ENCODE results near the gene ATP13A4. TPM values are rescaled to one million over a fixed set of nuclear protein-coding genes. Genes with fewer than 3 reads are reported as not detected.

Gene ATP13A4
- total and polyA plus RNA-seq, 4 donors = 0.23 to 2.7 (median 0.50) TPM

DNA sequence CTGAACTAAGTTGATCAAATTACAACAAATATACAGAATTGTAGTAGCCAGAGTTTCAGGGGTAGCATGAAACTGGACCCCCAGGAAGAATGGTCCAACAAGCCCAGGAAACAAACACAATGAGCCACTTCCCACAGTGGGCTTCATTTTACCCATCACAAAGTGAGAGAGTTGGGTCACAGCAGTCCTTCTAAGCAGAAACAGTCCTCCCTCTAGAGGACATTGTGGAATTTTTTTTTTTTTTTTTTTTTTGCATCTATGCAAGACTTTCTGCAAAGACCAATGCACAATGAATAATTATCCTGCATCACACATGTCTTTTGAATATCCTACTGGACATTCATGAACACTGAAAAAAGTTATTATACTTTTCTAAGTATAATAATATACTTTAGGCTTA, 102.4 kb downstream of the ATP13A4 start:
- H3K4me3 ChIP-seq (ENCODE audit: low read depth in 1 of 3, low read length in 3 of 3) = no peak overlapping the region
- H3K4me1 ChIP-seq (ENCODE audit: control insufficient read depth in 4 of 4, insufficient read depth in 4 of 4, low read length in 3 of 4) = no peaks in the 10 kb centered on the region
- H3K36me3 ChIP-seq (ENCODE audit: control insufficient read depth in 4 of 4, insufficient read depth in 3 of 4, low read depth in 1 of 4, low read length in 3 of 4) = no peaks in the 10 kb centered on the region
- DNase-seq (ENCODE audit: low spot score) = no peak
- H3K27me3 ChIP-seq (ENCODE audit: control insufficient read depth in 4 of 4, insufficient read depth in 4 of 4, low read length in 3 of 4) = peaks cover 0 to 5% (median 0%) of the 10 kb centered on the region in 4 donors
- H3K9me3 ChIP-seq (ENCODE audit: control insufficient read depth in 4 of 4, low read length in 3 of 4) = no peaks in the 10 kb centered on the region
- H3K27ac ChIP-seq (ENCODE audit: low read depth in 1 of 2, low read length in 2 of 2) = no peak overlapping the region
- TF ChIP-seq JUND (IDR thresholded peaks at IDR 0.05) (no peak), NR2F2 (IDR thresholded peaks at IDR 0.05) (no peak), SP1 (IDR thresholded peaks at IDR 0.05) (no peak), YY1 (IDR thresholded peaks at IDR 0.05) (no peak), RXRA (IDR thresholded peaks at IDR 0.05) (no peak), HNF4A (conservative IDR thresholded peaks at IDR 0.05) (no peak), EGR1 (IDR thresholded peaks at IDR 0.05; ENCODE audit: low read depth in 2 of 2) (no peak), RAD21 (IDR thresholded peaks at IDR 0.05) (no peak), HNF4G (IDR thresholded peaks at IDR 0.05) (no peak), FOXA1 (IDR thresholded peaks at IDR 0.05) (no peak), GABPA (IDR thresholded peaks at IDR 0.05 in 1 of 2, conservative IDR thresholded peaks at IDR 0.05 in 1 of 2) (no peak), TAF1 (conservative IDR thresholded peaks at IDR 0.05) (no peak)
- TF ChIP-seq, protein P1, sequence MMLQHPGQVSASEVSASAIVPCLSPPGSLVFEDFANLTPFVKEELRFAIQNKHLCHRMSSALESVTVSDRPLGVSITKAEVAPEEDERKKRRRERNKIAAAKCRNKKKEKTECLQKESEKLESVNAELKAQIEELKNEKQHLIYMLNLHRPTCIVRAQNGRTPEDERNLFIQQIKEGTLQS (IDR thresholded peaks at IDR 0.05) = no peak
- TF ChIP-seq, protein P2, sequence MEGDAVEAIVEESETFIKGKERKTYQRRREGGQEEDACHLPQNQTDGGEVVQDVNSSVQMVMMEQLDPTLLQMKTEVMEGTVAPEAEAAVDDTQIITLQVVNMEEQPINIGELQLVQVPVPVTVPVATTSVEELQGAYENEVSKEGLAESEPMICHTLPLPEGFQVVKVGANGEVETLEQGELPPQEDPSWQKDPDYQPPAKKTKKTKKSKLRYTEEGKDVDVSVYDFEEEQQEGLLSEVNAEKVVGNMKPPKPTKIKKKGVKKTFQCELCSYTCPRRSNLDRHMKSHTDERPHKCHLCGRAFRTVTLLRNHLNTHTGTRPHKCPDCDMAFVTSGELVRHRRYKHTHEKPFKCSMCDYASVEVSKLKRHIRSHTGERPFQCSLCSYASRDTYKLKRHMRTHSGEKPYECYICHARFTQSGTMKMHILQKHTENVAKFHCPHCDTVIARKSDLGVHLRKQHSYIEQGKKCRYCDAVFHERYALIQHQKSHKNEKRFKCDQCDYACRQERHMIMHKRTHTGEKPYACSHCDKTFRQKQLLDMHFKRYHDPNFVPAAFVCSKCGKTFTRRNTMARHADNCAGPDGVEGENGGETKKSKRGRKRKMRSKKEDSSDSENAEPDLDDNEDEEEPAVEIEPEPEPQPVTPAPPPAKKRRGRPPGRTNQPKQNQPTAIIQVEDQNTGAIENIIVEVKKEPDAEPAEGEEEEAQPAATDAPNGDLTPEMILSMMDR (IDR thresholded peaks at IDR 0.05; ENCODE audit: low read depth, low read length, missing input control) = no peak
- TF ChIP-seq, protein P3, sequence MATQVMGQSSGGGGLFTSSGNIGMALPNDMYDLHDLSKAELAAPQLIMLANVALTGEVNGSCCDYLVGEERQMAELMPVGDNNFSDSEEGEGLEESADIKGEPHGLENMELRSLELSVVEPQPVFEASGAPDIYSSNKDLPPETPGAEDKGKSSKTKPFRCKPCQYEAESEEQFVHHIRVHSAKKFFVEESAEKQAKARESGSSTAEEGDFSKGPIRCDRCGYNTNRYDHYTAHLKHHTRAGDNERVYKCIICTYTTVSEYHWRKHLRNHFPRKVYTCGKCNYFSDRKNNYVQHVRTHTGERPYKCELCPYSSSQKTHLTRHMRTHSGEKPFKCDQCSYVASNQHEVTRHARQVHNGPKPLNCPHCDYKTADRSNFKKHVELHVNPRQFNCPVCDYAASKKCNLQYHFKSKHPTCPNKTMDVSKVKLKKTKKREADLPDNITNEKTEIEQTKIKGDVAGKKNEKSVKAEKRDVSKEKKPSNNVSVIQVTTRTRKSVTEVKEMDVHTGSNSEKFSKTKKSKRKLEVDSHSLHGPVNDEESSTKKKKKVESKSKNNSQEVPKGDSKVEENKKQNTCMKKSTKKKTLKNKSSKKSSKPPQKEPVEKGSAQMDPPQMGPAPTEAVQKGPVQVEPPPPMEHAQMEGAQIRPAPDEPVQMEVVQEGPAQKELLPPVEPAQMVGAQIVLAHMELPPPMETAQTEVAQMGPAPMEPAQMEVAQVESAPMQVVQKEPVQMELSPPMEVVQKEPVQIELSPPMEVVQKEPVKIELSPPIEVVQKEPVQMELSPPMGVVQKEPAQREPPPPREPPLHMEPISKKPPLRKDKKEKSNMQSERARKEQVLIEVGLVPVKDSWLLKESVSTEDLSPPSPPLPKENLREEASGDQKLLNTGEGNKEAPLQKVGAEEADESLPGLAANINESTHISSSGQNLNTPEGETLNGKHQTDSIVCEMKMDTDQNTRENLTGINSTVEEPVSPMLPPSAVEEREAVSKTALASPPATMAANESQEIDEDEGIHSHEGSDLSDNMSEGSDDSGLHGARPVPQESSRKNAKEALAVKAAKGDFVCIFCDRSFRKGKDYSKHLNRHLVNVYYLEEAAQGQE (IDR thresholded peaks at IDR 0.05) = no peak
- TF ChIP-seq, protein P4, sequence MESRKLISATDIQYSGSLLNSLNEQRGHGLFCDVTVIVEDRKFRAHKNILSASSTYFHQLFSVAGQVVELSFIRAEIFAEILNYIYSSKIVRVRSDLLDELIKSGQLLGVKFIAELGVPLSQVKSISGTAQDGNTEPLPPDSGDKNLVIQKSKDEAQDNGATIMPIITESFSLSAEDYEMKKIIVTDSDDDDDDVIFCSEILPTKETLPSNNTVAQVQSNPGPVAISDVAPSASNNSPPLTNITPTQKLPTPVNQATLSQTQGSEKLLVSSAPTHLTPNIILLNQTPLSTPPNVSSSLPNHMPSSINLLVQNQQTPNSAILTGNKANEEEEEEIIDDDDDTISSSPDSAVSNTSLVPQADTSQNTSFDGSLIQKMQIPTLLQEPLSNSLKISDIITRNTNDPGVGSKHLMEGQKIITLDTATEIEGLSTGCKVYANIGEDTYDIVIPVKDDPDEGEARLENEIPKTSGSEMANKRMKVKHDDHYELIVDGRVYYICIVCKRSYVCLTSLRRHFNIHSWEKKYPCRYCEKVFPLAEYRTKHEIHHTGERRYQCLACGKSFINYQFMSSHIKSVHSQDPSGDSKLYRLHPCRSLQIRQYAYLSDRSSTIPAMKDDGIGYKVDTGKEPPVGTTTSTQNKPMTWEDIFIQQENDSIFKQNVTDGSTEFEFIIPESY (IDR thresholded peaks at IDR 0.05) = no peak
- H3K9ac ChIP-seq (ENCODE audit: low read depth in 1 of 2, low read length in 2 of 2) = no peak overlapping the region

DNA sequence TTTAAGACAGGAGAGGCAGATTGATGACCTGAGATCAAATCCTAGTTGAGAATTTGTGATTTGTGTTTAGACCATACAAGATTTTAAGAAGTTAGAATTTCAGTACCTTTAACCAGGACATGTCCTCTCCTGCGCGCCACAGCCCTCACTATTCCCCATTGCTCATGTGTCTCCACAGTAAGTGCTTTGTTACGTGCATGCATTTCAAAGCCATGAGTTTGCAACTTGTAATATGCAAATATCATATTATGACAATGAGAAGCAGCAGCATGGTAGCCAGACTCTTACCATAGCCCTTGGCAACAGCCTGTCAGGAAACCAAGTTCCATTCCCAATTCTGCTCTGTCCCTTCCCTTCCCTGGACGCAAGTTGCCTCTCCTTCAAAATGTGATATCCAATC, 102.8 kb downstream of the ATP13A4 start:
- peaks cover 0 to 5% (median 0%) of the 10 kb centered on the region in 4 donors for H3K27me3 ChIP-seq (ENCODE audit: control insufficient read depth in 4 of 4, insufficient read depth in 4 of 4, low read length in 3 of 4)
- DNase-seq (ENCODE audit: low spot score) = no peak
- H3K9me3 ChIP-seq (ENCODE audit: control insufficient read depth in 4 of 4, low read length in 3 of 4) = no peaks in the 10 kb centered on the region
- H3K4me3 ChIP-seq (ENCODE audit: low read depth in 1 of 3, low read length in 3 of 3) = no peak overlapping the region
- no peak overlapping the region for H3K27ac ChIP-seq (ENCODE audit: low read depth in 1 of 2, low read length in 2 of 2)
- no peaks in the 10 kb centered on the region for H3K4me1 ChIP-seq (ENCODE audit: control insufficient read depth in 4 of 4, insufficient read depth in 4 of 4, low read length in 3 of 4)
- no peak overlapping the region for H3K9ac ChIP-seq (ENCODE audit: low read depth in 1 of 2, low read length in 2 of 2)
- H3K36me3 ChIP-seq (ENCODE audit: control insufficient read depth in 4 of 4, insufficient read depth in 3 of 4, low read depth in 1 of 4, low read length in 3 of 4) = no peaks in the 10 kb centered on the region
- TF ChIP-seq, protein P1 (IDR thresholded peaks at IDR 0.05) = no peak
- TF ChIP-seq, protein P4 (IDR thresholded peaks at IDR 0.05) = no peak
- TF ChIP-seq FOXA1 (IDR thresholded peaks at IDR 0.05) = no peak
- no peak for TF ChIP-seq GABPA (IDR thresholded peaks at IDR 0.05 in 1 of 2, conservative IDR thresholded peaks at IDR 0.05 in 1 of 2)
- TF ChIP-seq FOXA2 (IDR thresholded peaks at IDR 0.05) = no peak
- no peak for TF ChIP-seq HNF4G (IDR thresholded peaks at IDR 0.05)
- no peak for TF ChIP-seq NR2F2 (IDR thresholded peaks at IDR 0.05)
- no peak for TF ChIP-seq YY1 (IDR thresholded peaks at IDR 0.05)
- TF ChIP-seq, protein P5, sequence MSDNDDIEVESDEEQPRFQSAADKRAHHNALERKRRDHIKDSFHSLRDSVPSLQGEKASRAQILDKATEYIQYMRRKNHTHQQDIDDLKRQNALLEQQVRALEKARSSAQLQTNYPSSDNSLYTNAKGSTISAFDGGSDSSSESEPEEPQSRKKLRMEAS (IDR thresholded peaks at IDR 0.05) = no peak
- TF ChIP-seq, protein P3 (IDR thresholded peaks at IDR 0.05) = no peak
- TF ChIP-seq JUND (IDR thresholded peaks at IDR 0.05) = no peak
- TF ChIP-seq RXRA (IDR thresholded peaks at IDR 0.05) = no peak
- no peak for TF ChIP-seq HNF4A (conservative IDR thresholded peaks at IDR 0.05)
- no peak for TF ChIP-seq TAF1 (conservative IDR thresholded peaks at IDR 0.05)
- WGBS = 97% methylated on average over 4 of the region's 4 CpGs
